ENCODE measurements around the gene ST6GALNAC2.

GRCh38 chr17:76535788-76536510 lies 49.7 kb downstream of the ST6GALNAC2 start:
- TF ChIP-seq POLR2A (IDR thresholded peaks at IDR 0.05; ENCODE audit: low read depth) = no peak
- no peak for TF ChIP-seq CTCF (IDR thresholded peaks at IDR 0.05)

Measured in esophagus muscularis mucosa (tissue), 3 donors.